CD4-positive, alpha-beta T cell (primary cell): ENCODE measurements around the gene ITPKB. TPM values are rescaled to one million over a fixed set of nuclear protein-coding genes. Genes with fewer than 3 reads are reported as not detected.

Source experiments
- ATAC-seq: fragments of 200-7000 bp; cut with Tn5 transposase; one replicate; pipeline ENCODE4 v1.10.0; 2022; ENCODE audit warnings: mild to moderate bottlenecking; ENCODE audit not compliant: poor library complexity
- CTCF ChIA-PET: fragments of 350-600 bp; sonication (Branson Sonifier 250); formaldehyde crosslinking; loops from one replicate; lab custom pipeline; 2021; ENCODE audit warnings: antibody characterized with exemption, inconsistent platforms; lab: Charles Lee
- POLR2A ChIA-PET: fragments of 350-600 bp; sonication (Branson Sonifier 250); formaldehyde crosslinking; loops from one replicate; lab custom pipeline; 2021; ENCODE audit warnings: antibody characterized with exemption, inconsistent platforms; lab: Charles Lee
- DNase-seq, 14 experiments: peaks; one replicate each; pipeline ENCODE4 v3.0.0-alpha.2; 2013 to 2020; ENCODE audit warnings: mixed read lengths in 2 of 14
- H3K27ac ChIP-seq, 2 donors: one replicate each; pipeline versions ENCODE4 v1.5.1 to v1.7.0; 2013; ENCODE audit warnings: low read length in 2 of 2, low read depth in 1 of 2, mild to moderate bottlenecking in 1 of 2
- H3K27me3 ChIP-seq, 2 experiments: 1 replicate in 1 of 2; 2 replicates in 1 of 2; pipeline versions ENCODE4 v1.6.1 to v1.7.0; 2013; ENCODE audit warnings: low read length in 2 of 2, control low read depth in 1 of 2, mild to moderate bottlenecking in 1 of 2, moderate library complexity in 1 of 2; ENCODE audit not compliant: insufficient read depth in 2 of 2, control insufficient read depth in 1 of 2
- H3K36me3 ChIP-seq: one replicate; pipeline ENCODE4 v1.6.1; 2013; ENCODE audit warnings: low read length, control low read depth; ENCODE audit not compliant: insufficient read depth
- H3K4me1 ChIP-seq: one replicate; pipeline ENCODE4 v1.6.1; 2013; ENCODE audit warnings: low read length, control low read depth; ENCODE audit not compliant: insufficient read depth
- H3K4me3 ChIP-seq: one replicate; pipeline ENCODE4 v1.5.1; 2013; ENCODE audit warnings: mild to moderate bottlenecking, low read length, moderate library complexity
- H3K9me3 ChIP-seq, 2 experiments: 1 replicate in 1 of 2; 2 replicates in 1 of 2; pipeline versions ENCODE4 v1.6.1 to v1.7.0; 2013; ENCODE audit warnings: low read length in 2 of 2, mild to moderate bottlenecking in 2 of 2, control low read depth in 1 of 2, moderate library complexity in 1 of 2; ENCODE audit not compliant: control insufficient read depth in 1 of 2, insufficient read depth in 1 of 2
- H3K27ac Mint-ChIP-seq: one replicate; pipeline ENCODE4 v1.8.0; 2020; ENCODE audit warnings: mixed read lengths
- H3K27me3 Mint-ChIP-seq: one replicate; pipeline ENCODE4 v1.8.0; 2021; ENCODE audit warnings: mixed read lengths
- H3K36me3 Mint-ChIP-seq: one replicate; pipeline ENCODE4 v1.8.0; 2021; ENCODE audit warnings: low read depth, mixed read lengths
- H3K4me1 Mint-ChIP-seq: one replicate; pipeline ENCODE4 v1.8.0; 2021; ENCODE audit warnings: low read depth, mixed read lengths
- H3K4me3 Mint-ChIP-seq: one replicate; pipeline ENCODE4 v1.8.0; 2020; ENCODE audit warnings: mild to moderate bottlenecking, mixed read lengths
- H3K9me3 Mint-ChIP-seq: one replicate; pipeline ENCODE4 v1.8.0; 2020; ENCODE audit warnings: mixed read lengths
- intact Hi-C, 2 experiments: fragments of 100-400 bp; cut with DNase I in 1 of 2; cut with micrococcal nuclease in 1 of 2; formaldehyde crosslinking; loops; one replicate each; pipeline versions ENCODE4 v1.15.1 to v1.9.0; 2023 to 2025; cut with DNase I, micrococcal nuclease
- total RNA-seq, 174 experiments: library from RNA in 2 of 174; stranded (reverse) in 2 of 174; gene quantifications; one replicate each; pipeline ENCODE4 v1.2.3 and lab custom pipeline; 2021 to 2026
- TF ChIP-seq, protein P1 (sequence below): fragments of 200-600 bp; IDR thresholded peaks from one replicate; pipeline ENCODE4 v1.8.0; 2022; ENCODE audit warnings: antibody characterized with exemption, mild to moderate bottlenecking

Gene ITPKB
- total RNA-seq, 2 experiments from 2014 or later = 565 to 583 TPM

DNA sequence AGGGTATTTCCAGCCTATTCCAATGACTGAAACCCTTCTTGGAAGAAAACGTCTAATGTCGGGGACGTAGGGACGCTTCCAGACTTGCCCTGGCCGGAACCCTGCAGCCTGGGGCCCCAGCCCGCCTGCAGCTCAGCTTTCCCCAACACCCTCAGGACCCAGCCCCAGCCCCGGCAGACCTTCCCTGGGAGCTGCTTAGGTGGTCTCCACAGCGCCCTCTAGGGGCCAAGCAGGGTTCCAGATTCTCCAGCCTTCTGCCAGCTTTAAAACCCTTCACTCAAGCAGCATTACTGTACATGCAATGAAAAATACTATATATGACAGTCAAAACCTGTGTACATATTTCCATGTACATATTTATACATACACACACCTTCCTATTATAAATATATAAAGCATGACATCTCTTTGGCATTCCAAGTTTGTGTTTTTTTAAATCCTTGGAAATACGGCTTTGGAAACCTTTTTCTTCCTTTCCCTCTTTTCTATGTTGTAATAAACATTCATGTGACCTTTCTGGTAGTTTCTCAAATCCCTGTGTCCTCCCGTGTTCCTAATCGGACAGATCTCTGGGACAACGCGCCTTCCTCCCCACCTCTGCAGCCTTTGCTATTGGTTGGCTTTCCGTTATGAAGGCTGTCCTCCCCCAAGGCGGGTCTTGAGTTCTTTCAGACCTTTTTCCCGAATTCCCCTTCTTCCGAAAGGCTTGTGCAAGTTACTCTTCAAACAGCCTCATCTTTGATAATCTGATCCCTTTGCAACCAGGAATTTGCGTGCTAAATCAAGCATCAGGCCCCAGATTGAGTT is 130.2 kb downstream of the ITPKB start:
- Mint-ChIP-seq H3K4me3 (no peak overlapping the region), H3K9me3 (no peaks in the 10 kb centered on the region), H3K27me3 (no peaks in the 10 kb centered on the region), H3K27ac (no peak overlapping the region), H3K4me1 (no peaks in the 10 kb centered on the region), H3K36me3 (no peaks in the 10 kb centered on the region)
- Histone ChIP-seq H3K36me3 (no peaks in the 10 kb centered on the region), H3K4me3 (no peak overlapping the region), H3K27me3 (no peaks in the 10 kb centered on the region), H3K9me3 (no peaks in the 10 kb centered on the region), H3K27ac (no peak overlapping the region), H3K4me1 (peaks cover 4% of the 10 kb centered on the region)
- peak; percentile 45 to 84 (median 62) for DNase-seq
- intact Hi-C loops = loop anchor here (1.0 to 5.0 kb wide), 2 partner anchors 185 to 187 kb away; no protein-coding TSS in a partner anchor
- ATAC-seq = peak; percentile 80
- TF ChIP-seq, protein P1, sequence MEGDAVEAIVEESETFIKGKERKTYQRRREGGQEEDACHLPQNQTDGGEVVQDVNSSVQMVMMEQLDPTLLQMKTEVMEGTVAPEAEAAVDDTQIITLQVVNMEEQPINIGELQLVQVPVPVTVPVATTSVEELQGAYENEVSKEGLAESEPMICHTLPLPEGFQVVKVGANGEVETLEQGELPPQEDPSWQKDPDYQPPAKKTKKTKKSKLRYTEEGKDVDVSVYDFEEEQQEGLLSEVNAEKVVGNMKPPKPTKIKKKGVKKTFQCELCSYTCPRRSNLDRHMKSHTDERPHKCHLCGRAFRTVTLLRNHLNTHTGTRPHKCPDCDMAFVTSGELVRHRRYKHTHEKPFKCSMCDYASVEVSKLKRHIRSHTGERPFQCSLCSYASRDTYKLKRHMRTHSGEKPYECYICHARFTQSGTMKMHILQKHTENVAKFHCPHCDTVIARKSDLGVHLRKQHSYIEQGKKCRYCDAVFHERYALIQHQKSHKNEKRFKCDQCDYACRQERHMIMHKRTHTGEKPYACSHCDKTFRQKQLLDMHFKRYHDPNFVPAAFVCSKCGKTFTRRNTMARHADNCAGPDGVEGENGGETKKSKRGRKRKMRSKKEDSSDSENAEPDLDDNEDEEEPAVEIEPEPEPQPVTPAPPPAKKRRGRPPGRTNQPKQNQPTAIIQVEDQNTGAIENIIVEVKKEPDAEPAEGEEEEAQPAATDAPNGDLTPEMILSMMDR = peak; percentile 93
- CTCF ChIA-PET = interaction anchor here (0.8 to 1.8 kb wide), 9 partner anchors 11 to 231 kb away, joined by 3 to 11 read pairs (median 4); partner anchors contain the start of gene PARP1
- POLR2A ChIA-PET = interaction anchor here (1.2 kb wide), 1 partner anchor 184 kb away, joined by 4 read pairs; no protein-coding TSS in a partner anchor

DNA sequence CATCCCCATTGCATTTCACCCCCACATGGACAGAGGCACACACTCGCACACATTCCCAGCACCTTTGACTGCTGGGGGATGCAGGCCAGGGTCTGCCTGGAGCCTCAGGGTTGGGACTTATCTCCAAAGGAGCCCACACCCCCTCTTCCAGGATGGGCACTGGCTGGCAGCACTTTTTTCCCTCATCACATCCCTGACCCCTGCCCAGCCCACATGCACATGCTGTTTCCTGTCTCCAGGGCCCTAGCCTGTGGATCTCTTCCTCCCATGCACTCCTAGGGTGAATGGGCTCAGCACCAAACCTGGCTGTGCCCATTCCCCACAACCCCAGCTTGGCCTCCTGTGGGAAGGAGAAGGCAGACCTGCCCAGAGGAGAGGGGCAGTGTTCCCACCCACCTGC is 131.3 kb downstream of the ITPKB start:
- Mint-ChIP-seq H3K9me3 (no peaks in the 10 kb centered on the region), H3K4me3 (no peak overlapping the region), H3K4me1 (no peaks in the 10 kb centered on the region), H3K27me3 (no peaks in the 10 kb centered on the region), H3K27ac (no peak overlapping the region), H3K36me3 (no peaks in the 10 kb centered on the region)
- no peaks in the 10 kb centered on the region for H3K9me3 ChIP-seq
- intact Hi-C loops = loop anchor here (1.0 to 5.0 kb wide), 2 partner anchors 184 to 186 kb away; no protein-coding TSS in a partner anchor
- TF ChIP-seq, protein P1 = no peak
- POLR2A ChIA-PET = no interaction called here
- no peak overlapping the region for H3K27ac ChIP-seq
- no peaks in the 10 kb centered on the region for H3K27me3 ChIP-seq
- CTCF ChIA-PET = interaction anchor here (1.3 to 1.8 kb wide), 3 partner anchors 200 to 221 kb away, joined by 4 to 11 read pairs (median 6); partner anchors contain the start of gene PARP1
- H3K4me3 ChIP-seq = no peak overlapping the region
- peaks cover 4% of the 10 kb centered on the region for H3K4me1 ChIP-seq
- no peaks in the 10 kb centered on the region for H3K36me3 ChIP-seq
- no peak for ATAC-seq
- no peak for DNase-seq

DNA sequence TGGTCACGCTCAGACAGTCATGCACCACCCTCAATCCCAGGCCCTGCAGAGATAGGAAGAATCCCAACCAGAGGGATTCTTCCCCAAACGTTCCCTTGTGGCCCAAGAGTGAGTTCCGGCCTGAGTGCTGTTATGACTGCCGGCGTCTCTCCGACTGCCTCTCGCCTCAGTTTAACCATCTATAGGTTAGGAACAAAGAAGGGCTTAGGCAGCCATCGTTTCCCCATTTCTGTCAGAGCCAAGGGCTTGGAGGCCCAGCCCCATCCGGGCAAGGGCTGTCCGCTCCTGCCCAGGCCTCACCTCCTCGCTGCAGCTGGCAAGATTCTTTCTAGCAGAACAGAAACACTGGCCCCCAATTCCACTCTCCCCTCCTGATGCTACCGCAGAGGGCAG is 131.8 kb downstream of the ITPKB start:
- no peak for DNase-seq
- ChIA-PET CTCF (interaction anchor here (1.8 kb wide), 1 partner anchor 199 kb away, joined by 4 read pairs; the partner anchor contains the start of gene PARP1), POLR2A (no interaction called here)
- H3K27ac ChIP-seq = no peak overlapping the region
- H3K4me3 ChIP-seq = no peak overlapping the region
- Mint-ChIP-seq H3K4me1 (no peaks in the 10 kb centered on the region), H3K27me3 (no peaks in the 10 kb centered on the region), H3K9me3 (no peaks in the 10 kb centered on the region), H3K27ac (no peak overlapping the region), H3K36me3 (no peaks in the 10 kb centered on the region), H3K4me3 (no peak overlapping the region)
- TF ChIP-seq, protein P1 = no peak
- no peaks in the 10 kb centered on the region for H3K27me3 ChIP-seq
- ATAC-seq = no peak
- intact Hi-C loops = loop anchor here in 1 of 2 experiments (5.0 kb wide), 1 partner anchor 185 kb away; no protein-coding TSS in a partner anchor
- no peaks in the 10 kb centered on the region for H3K36me3 ChIP-seq
- H3K9me3 ChIP-seq = peaks cover 0 to 1% of the 10 kb centered on the region in 2 experiments
- H3K4me1 ChIP-seq = peaks cover 4% of the 10 kb centered on the region
